A204.1 (cell line): ENCODE measurements around the gene FGF18.
"Not testable (repeated sequence)": the region's sequence is repeated elsewhere in the genome, so short reads cannot be mapped to it uniquely, and the experiment has no call there.

Source experiments
- FAIRE-seq: peaks from 2 replicates; lab custom pipeline; 2012; peaks lifted over from hg19 to GRCh38; lab: Jason Lieb, UNC

Gene FGF18

GRCh38 chr5:171400169-171400568, 19.3 kb upstream of the FGF18 start:
- FAIRE-seq, result no peak

GRCh38 chr5:171401167-171401947, 18.1 kb upstream of the FGF18 start:
- FAIRE-seq, result no peak

GRCh38 chr5:171402751-171403150, 16.7 kb upstream of the FGF18 start:
- not testable (repeated sequence) for FAIRE-seq

DNA sequence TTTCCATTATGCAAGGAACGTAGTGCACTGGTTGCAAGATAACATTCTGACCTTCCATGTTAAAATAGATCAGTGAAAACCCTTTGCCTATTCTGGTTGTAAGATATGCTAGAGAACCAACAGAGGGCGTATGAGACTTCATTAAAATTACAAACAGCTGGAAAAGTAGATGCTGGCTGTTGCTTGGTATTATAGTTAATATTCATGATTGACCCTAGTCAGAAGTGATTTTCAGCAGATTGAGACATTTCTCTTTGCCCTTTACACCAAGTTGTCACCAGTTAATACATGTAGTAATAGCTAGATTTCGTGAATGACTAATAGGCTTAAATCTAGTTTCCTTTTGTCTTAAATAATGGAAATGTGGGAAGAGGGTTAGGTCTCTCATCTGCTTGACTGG, 13.8 kb upstream of the FGF18 start:
- FAIRE-seq, result no peak

GRCh38 chr5:171407234-171407633, 12.2 kb upstream of the FGF18 start:
- no peak for FAIRE-seq

DNA sequence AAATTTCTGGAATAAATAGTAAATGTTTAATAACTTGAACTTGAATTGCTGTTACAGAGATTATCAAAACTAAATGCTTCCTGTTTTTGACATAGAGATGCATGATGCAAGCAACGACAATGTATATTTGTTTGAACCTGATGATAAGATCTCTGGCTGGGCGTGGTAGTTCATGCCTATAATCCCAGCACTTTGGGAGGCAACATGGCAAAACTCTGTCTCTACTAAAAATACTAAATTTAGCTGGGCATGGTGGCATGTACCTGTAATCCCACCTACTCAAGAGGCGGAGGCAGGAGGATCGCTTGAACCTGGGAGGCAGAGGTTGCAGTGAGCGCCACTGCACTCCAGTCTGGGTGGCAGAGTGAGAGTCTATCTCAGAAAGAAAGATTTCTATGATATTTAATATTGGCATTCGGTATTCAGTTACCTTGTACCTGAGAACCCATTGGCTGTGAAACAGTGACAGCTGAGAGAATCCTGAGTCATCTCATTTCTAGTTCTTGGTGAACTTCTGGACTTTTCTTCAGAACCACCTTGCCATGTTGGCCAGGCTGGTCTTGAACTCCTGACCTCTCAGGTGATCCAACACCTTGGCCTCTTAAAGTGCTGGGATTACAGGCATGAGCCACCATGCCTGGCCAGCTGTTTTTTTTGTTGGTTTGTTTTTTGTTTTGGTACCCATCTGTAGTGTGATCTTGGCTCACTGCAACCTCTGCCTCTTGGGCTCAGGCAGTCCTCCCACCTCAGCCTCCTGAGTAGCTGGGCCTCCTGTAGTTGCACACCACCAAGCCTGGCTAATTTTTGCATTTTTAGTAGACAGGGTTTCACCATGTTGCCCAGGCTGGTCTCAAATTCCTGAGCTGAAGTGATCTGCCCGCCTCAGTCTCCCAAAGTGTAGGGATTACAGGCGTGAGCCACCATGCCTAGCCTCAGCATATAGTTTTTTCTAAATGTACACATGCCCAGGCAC, 10.0 kb upstream of the FGF18 start:
- no peak for FAIRE-seq

- no peak for FAIRE-seq
These were observed 9.3 kb upstream of the FGF18 start for GRCh38 chr5:171410181-171410580.

- no peak for FAIRE-seq
These were observed 7.3 kb upstream of the FGF18 start for GRCh38 chr5:171412186-171412585.

DNA sequence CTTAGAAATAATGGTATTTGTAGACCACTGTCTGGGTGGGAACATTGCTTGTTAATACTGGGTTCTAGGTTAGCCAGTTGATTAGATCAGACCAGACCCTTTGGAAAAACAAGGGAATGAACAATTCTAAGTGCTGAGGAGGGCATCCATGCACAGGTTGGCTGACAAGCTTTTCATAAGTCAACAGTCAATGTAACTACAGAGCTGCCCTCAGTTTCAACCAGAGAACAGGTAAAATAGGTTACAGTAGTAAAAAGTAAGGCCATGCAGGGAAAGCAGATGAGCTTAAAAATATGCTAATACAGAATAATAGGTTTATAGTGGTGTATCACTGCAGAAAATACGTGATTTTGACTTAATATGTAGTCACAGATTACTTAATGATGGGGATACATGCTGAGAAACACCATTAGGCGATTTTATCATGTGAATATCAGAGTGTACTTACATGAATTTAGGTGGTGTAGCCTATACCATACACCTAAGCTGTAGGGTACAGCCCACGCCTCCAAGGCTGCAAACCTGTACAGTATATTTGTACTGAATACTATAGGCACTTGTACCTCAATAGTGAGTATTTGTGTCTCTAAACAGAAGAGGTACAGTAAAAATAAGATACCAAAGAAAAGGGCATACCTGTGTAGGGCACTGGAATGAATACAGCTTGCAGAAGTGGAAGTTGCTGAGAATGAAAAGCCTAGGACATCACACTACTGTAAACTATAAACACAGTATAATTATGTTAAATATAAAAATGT, 6.1 kb upstream of the FGF18 start:
- no peak for FAIRE-seq

DNA sequence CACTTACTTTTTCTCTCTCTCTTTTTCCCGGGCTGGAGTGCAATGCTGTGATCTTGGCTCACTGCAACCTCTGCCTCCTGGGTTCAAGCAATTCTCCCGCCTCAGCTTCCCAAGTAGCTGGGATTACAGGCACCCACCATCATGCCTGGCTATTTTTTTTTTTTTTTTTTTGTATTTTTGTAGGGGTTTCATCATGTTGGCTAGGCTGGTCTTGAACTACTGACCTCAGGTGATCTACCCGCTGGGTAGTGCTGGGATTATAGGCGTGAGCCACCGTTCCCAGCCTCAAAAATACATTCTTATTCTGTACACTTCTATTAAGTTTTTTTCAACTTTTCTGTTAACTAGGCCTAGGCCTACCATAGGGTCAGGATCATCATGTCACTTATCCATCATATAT, 5.5 kb upstream of the FGF18 start:
- FAIRE-seq, result not testable (repeated sequence)

GRCh38 chr5:171415115-171415730, 4.2 kb upstream of the FGF18 start:
- no peak for FAIRE-seq

DNA sequence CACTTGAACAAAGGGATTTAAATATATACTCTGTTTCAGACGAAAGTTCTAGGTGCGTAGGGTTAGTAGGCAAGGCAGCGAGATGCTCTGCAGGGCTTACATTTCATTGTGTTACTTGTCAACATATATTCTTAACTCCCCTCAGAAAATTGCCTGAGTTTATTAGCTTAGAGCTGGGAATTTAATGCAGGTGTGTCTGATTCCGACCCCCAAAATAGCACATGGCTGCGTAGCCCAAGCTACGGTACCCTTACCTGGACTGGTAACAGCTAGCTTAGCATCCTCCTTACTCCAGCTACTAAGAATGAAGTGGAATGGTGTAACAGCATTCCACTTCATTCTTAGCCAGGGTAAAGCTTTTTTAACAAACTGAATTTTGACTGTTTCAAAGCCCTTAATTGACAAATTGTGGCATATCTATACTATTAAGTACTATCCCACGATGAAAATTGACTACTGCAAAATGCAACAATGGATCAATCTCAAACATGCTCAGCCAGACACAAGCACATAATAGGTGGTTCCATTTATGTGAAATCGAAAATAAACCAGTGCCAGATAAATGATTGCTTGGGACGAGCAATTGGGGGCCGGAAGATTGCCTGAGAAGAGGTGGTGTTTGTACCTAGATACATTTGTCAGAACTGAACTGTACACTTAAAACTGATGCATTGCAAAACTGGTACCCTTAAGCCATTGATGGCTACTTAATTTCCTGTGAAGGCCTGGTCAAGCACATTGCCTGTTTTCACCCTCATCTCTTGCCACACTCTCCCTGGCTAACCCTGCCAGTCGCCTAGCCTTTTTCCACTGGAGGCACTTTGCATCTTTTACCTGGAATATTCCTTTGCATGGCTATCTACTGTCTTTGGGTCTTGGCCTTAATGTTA, 3.0 kb upstream of the FGF18 start:
- no peak for FAIRE-seq

- no peak for FAIRE-seq
These were observed 998 bp upstream of the FGF18 start for GRCh38 chr5:171418316-171418981.

GRCh38 chr5:171419688-171420430, 412 bp downstream of the FGF18 start:
- no peak for FAIRE-seq

- no peak for FAIRE-seq
These were observed 1.2 kb downstream of the FGF18 start for GRCh38 chr5:171420431-171421241.

DNA sequence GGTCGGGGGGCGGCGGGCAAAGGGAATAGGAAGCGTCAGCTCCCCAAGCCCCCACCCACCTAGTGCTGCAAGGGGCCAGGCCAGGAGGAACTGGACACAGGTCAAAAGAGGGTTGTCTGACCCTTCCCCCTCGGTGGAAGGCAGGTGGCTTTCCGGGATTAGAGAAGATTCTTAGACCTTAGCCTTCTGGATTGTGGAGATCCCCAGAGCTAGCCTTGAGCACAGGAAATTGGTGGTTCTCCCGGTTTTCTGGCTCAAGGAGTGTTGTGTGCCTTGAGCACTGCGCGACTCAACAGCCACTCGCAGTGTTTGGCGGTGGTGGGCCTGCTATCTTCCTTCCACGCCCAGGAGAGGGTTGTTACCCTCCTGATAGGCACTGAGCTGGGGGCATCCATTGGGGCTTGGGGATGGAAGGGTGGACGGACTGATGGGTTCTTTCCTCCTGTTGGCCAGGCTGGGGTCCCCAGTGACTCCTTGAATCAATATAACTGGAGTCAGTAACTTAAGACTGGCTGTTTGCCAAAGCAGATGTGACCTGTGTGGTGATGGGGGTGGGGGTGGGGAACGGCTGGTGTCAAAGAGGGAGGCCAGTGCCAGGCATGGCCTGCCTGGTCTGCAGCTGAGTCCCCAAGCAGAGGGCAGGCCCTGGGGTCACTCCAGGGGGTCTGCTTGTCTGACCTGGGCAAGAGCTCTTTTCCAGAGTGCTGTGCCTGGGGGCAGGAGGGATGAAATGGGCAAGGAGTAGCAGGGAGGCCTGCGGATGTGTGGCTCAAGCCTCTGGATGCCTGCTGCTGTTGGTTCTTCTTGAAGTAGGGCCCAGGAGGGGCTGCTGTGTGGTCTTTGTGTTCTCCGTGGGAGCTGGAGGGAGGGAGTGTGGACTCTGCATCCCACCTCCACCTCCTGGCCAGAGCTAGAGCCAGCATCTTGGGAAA, 2.1 kb downstream of the FGF18 start:
- FAIRE-seq, result no peak

GRCh38 chr5:171422495-171422894, 3.0 kb downstream of the FGF18 start:
- FAIRE-seq, result no peak
